ENCODE data around the gene CEP164.
A peak's percentile ranks its signal among the peaks of the same experiment; 100 is the strongest.
"Not testable (repeated sequence)": the region's sequence is repeated elsewhere in the genome, so short reads cannot be mapped to it uniquely, and the experiment has no call there.

Gene CEP164

DNA sequence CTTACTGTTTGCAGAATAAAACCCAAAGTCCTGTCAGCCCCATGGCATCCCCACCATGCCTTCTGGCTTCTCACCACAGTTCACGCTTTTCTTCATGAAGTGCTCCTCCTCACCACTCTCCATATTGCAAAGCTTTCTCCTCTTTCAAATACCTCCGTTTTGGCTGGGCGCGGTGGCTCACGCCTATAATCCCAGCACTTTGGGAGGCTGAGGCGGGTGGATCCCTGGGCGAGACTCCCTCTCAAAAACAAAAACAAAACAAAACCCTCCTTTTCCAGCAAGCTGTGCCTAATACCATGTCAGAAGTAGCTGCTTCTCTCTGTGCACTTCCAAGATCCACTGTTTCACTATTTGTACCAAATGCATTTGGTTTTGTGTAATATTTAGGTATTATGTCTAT lies 18.3 kb upstream of the CEP164 start:
- DNase-seq, result no peak

DNA sequence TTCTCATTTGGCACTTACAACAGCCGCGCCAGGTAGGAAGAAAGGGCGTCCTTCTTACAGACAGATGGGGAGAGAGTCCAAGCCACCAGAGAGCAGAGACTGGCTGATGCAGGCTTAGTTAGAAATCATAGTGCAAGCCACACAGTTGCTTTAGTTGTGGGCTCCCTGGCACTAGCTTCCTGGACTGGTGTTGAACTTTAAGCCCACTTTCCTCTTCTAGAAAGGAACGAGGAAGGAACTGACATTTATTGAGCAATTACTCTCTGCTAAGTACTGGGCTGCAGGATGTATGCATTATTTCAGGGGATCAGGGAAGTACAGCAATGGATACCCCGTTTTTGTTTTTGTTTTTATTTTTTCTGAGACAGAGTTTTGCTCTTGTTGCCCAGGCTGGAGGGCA lies 14.6 kb upstream of the CEP164 start:
- no peak for DNase-seq

DNA sequence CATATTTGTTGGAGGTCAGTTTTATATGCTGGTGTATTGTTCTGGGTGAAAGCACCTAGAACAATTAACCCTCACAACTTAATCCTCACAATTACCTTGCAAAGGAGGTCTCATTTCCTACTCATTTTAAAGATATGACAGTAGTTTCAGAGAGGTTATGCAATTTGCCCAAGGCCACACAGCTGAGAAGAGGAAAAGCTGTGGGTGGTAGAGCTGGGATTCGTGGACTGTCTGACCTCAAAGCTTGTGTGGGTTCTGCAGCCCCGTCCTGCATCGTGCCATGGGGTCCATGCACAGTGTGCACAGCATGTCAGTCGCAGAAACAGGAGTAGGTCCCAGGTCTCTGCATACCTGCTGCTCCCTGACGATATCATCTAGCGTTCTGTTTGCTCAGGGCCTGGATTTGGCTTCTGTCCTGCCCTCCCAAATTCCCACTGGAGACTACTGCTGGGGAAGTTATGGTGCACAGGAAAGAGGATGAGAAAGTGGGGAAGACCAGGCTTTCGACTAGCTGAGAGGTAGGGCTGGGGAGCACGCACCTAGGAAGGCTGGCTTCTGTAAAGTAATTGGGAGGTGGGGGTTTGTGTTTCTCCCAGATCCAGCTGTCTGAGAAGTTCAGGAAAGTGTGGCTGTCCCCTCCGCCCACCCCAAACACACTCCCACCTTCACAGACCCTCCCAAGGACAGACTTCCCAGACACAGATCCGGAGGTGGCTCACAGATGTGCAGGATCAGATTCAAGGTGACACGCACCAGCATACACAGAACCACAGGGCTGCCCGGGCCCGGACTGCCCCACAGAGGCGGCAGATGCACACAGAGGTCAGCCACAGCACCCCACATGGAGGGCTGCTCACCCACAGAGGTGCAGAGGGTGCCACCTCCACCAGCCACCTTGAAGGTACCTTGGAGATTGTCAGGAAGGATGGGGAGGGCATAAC lies 13.6 kb upstream of the CEP164 start:
- DNase-seq, result no peak

DNA sequence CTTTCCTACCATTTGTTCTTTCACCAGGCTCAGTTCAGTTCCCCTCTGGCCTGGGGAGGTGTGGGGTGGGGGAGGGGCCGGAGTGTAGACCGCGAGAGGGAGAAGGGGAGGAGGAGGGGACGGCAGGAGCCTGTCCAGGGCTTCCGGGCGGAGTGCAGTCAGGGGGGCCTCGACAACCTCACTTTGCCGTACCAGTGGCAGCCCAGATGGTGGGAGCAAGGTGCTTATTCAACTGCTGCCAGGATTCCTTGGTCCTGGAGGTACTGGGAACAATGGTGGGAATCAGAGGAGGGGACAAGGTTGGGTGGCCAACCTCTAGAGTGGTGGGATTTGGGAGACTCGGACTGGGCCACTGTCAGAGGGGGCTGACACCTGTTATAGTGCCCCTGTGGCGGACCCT lies 12.8 kb upstream of the CEP164 start:
- DNase-seq, result no peak

DNA sequence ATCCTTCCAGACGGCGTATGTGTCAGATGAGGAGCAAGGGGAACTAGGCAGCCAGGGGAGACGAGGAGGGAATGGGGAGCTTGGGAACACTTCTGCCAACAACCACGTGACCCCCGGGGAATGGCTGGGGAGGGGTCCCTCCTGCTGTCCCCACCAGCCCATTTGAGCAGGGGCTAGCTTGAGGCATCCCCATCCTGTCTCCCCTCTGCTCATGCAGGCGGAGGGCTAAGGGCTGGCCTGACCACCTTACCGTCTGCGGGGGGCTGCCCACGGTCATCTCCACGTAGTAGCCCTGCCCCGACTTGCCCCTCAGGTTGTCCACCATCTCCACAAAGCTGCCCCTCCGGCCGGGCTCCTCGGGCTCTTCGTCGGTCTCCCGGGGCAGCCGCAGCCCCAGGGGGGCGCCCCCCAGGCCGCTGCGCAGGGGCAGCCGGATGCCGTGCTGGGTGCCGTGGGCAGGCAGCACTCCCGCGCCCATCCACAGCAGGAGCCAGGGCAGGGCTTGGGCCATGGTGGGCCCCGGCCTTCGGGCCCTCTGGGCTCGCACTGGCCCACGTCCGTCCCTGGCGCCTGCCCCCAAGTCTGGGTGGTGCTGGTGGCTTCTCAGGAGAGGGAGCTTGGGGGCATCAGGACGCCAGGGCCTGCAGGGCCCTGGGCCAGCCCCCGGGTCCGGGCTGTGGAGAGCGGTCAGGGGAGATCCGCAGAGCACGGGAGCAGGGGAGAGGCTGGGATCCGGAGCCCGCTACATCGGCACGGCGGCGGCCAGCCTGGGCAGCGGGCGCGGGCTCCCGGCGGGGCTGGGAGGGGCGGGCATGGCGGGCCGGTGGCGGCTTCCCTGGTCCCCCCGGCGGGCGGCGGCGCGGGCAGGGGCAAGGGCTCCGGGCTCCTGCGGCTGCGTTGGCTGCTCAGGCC lies 12.1 kb upstream of the CEP164 start:
- no peak for DNase-seq

DNA sequence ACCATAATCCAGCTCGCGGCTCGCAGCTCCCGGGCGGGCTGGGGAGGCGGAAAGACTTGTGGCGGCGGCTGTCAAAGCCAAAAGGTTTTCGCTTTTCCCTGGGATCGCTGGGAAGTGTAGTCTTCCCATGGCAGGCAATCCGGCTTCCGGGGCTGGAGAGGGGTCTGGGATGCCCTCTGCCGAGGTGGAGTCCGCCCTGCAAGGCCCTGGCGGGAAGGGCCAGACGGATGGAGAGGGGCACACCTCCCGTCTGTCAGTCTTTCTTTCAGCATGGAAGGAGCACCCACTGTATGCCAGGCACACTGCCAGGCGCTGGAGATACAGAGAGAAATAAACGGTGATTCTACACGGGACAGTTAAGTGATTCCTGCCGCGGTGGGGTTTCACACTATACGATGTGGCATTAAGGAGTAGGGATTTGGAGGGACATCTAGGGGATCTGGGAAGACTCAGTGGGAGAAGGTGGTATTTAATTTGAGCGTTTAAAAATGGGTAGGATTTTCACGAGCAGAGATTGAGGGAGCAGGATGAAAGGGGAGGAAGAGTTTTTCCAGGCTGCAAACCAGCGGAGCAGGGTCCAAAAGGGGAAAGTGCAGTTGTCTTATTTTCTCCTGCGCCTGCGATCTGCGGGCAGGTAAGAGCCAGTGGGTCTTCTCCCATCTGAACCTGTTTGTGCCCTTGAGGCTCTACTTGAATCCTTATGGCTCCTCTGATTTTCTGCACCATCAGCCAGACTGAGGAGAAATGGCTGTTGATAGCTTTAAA lies 11.3 kb upstream of the CEP164 start, which contains the start of gene BACE1:
Gene BACE1, minus strand, starts transcription at position 60 of the 765 bp plus-strand sequence. CDS start 461 bp downstream, outside the sequence.
- peak; percentile 6 for DNase-seq

DNA sequence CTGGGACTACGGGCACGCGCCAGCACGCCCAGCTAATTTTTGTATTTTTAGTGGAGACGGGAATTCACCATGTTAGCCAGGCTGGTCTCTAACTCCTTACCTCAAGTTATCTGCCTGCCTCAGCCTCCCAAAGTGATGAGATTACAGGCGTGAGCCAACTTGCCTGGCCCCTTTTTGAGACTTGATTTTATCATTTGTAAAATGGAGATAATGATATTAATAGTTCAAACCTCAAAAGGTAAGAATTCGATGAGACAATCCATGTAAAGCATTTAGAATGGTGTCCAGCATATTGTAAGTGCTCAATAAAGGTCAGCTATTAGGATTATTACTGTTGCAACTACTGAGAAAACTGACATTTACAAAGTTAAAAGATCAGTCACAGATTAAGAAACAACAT lies 8.9 kb upstream of the CEP164 start:
- DNase-seq, result no peak

DNA sequence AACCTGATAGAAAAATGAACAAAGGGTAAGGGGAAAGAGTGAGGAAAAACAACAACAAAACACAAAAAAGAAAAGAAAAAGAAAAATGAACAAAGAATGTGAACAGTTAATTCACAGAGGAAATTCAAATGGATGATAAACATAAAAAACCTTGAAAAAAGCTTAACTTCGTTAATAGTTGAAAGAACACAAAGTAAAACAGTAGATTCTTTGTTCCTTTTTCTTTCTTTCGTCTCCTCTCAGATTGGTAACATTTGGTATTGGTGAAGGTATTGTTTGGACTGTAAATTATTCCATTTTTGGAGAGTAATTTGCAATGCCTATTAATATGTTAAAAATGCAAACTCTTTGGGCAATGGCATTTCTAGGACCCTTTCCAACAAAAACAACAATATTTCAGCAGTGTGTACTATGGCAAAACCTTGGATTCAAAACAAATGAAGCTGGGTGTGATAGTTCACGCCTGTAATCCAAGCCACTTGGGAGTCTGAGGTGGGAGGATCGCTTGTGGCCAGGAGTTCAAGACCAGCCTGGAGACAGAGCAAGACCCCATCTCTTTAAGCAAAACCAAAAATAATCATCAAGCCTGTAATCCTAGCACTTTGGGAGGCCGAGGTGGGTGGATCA lies 8.3 kb upstream of the CEP164 start:
- DNase-seq, result no peak

DNA sequence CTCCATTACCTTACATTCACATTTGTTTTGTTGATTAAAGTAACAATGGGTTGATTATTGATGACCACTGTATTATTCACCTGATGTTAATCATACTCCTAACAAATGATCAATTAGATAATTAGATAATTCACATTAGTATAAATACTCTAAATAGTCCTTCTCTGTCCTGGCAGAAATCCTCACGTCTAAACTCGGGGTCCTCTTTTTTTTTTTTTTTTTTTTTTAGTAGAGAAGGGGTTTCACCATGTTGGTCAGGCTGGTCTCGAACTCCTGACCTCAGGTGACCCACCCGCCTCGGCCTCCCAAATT lies 443 bp upstream of the CEP164 start:
- DNase-seq, result not testable (repeated sequence)

DNA sequence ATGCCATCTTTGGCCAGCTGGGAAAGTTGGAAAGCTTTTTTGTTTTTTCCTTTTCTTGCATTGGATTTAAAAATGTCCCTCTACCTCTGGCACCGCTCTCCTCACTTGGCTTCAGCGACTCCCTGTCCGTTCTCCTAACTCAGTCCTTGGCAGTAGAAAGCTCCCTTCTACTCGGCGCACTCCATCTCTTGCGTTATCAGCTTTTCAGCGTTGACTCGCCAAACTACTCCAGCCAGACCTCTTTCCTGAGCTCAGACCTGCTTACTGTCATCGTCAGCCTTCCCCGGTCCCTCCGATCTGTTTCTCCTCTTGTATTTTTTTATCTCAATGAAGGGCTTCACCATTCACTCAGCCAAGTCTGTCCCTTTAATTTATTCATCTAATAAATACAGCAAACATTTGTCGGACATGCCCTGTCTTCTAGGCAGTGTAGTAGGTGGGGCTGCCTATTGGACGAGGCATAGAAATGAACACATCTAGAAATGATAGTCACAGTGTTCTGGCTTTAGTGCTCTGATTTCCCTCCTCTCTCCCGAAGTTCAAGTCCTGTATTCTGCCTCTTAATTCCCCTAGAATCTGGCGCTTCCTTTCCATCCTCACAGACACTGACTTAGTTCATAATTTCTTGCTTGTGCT lies 839 bp downstream of the CEP164 start:
- DNase-seq, result no peak

DNA sequence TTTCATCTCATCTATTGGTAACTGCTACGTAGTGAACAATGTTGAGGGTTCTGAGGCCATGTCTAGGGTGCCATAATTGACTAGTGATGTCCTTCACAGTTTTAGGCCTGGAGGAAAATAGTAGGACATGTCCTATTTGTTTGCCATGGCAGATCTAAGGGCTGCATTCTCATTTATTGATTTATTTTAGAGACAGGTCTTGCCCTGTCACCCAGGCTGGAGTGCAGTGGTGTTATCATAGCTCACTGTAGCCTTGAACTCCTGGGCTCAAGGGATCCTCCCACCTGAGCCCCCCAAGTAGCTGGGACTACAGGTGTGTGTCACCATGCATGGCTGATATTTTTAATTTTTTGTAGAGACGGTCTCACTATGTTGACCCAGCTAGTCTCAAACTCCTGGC lies 5.2 kb downstream of the CEP164 start:
- DNase-seq, result no peak

DNA sequence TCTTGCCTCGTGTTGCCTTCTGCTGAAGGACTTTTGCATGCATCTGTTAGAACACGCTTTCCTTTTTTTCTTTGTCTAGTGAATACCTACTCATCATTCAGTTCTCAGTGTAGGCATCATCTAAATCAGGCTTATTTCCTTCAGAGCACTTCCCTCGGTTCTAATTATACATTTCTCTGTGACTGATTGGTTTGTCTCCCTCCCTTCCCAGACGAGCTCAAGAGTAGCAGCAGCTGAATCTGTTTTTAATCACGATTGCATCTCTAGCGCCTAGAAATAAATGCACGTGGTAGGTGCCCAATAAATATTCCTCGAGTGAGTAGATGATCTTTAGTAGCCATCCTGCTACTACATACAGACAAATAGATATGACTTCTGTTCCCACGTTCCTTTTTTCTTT lies 6.3 kb downstream of the CEP164 start:
- DNase-seq, result no peak

DNA sequence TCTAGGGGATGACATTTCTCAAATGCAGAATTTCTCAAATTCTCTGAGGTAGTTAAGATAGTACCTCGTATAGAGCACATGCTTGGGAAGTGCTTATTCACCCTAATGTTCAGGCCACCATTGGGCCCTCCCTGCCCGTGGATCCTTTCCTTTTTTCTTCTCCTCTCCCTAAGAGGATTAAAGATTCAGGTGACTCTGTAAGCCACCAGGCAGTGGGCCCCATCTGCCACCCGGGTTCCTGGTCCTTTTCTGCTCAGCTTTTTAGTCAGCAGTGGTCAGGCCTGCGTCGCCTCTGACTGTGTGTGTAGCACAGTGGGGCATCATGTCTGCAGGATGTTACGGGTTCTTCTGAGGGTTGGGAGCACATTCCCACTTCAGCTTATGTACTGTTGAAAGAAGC lies 7.2 kb downstream of the CEP164 start:
- no peak for DNase-seq

DNA sequence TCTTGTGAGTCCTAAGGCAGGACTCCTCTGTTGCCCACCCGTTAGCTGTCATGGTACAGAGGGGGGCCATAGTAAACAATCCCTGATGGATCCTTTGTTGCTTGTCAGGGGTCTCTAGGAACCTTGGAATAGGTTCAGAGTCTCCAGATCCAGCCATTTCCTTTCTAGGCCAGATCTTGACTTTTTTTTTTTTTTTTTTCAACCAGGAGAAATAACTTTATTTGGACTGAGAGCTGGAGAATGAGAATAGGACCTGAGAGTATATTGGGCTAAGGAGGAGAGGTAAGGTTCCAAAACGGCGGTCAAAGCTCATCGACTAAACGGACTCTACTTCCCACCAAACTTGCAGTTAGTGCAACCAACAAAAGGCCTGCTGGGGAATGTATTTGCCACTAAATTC lies 7.7 kb downstream of the CEP164 start:
- DNase-seq, result no peak

DNA sequence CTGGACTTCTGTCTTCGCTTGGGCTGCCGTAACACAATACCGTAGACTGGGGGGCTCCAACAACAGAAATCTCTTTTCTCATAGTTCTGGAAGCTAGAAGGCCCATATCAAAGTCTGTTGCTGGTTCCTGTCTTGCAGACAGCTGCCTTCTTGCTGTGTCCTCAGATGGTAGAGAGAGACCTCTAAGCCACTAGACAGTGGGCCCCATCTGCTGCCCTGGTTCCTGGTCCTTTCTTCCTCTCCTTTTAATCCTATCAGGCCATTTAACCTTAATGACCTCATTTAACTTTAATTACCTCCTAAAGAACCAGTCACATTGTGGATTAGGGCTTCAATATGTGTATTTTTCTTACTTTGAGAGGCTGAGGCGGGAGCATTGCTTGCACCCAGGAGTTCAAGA lies 9.4 kb downstream of the CEP164 start:
- DNase-seq, result no peak

DNA sequence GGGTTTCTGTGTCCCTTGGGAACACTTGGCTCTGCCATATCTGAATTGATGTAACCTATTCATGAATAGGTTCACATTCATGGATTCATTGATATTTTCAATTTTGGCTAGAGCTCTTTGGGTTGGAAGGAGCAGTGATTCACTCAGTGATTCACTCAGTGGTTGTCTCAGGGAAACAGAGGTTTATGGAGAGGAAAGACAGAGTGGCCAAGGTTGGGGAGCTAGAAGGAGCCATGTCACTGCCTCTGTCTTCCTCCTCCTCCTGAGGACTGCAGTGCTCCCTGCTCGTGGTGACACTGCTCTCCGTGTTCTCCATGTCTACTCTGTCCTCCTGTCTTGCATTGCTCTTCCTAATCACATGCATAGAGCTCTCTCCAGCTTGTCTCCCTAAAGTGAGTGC lies 17.4 kb downstream of the CEP164 start:
- DNase-seq, result no peak

DNA sequence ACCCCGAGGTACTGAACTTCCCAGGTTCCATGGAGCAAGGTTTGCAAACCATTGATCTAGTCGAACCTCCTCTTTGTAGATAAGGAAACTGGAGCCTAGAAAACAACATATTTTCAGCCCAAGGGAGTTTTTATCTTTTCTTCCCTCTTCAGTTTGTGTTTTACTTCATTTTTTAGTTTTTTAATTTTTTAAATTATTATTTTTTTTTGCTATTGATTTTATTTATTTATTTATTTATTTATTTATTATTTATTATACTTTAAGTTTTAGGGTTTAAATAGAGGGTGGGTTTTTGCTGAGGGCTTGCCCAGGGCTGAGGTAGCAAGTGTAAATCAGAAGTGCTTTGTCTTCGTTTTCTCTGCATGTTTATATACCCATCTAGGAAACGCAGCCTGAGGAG lies 26.9 kb downstream of the CEP164 start:
- DNase-seq, result no peak

DNA sequence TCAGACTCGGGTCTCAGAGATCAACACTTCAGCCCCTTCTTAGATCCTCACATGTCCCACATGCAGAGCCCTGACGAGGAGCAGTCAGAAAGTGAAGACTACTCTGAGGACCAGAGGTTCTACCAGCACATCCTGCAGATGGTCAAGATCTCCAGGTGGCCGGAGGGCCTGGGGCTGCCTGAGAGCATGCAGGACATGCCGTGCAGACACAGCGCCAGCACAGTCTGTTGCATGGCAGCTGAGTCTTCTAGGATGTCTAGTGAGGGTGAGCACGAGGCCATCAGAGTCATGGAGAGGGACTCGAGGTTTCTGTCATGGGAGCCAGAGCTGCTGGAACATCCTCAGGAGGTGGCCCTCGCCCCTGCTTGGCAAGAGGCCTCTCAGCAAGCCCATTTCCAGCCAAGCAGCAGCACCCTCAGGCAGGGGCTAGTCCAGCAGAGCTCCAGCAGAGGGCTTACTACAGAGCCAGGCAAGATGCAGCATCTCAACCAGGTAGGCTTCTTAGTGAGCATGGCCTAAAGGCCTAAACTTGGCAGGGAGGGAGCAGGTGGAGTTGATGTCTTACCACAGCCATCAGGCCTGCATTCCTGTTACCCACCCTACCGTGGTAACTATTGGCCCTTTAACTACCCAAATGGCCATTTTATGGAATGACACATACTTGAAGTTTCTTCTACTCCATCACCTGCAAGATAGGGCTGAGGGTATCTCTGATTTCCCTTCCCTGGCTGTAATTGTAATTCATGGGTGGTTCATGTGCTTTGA lies 28.7 kb downstream of the CEP164 start:
- no peak for DNase-seq

DNA sequence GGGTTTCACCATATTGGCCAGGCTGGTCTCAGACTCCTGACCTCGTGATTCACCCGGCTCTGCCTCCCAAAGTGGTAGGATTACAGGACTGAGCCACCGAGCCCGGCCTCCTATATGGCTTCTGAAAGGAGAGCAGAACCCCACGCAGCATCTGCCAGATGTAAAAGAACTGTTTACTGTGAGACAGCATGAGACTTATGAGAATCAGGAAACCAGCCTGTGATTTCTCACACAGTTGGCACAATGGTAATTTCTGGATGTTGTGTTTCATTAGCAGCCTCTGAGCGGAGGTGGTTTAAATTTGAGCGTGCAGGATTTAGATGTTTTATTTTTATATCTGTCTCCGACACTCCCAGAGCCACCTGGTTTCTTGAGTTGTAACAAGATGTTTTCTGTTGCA lies 33.8 kb downstream of the CEP164 start:
- no peak for DNase-seq

DNA sequence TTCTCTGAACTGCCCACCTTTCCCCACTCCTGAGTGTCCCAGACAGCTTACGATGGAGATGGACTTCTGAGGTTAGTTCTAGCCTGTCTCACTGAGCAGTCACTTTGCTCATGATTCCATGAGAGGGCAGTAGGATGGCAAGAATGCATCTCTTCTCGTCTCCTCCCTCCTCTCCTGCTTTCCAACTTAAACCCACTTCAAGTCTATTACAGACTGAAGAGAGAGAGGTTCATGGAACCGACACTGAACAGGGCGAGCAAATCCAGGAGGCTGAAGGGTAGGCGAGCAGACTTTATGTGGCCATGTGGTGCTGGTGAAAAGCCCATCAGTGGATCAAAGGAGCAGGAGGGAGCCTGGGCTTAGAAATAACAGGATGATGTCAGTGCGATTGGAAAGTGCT lies 38.6 kb downstream of the CEP164 start:
- no peak for DNase-seq

DNA sequence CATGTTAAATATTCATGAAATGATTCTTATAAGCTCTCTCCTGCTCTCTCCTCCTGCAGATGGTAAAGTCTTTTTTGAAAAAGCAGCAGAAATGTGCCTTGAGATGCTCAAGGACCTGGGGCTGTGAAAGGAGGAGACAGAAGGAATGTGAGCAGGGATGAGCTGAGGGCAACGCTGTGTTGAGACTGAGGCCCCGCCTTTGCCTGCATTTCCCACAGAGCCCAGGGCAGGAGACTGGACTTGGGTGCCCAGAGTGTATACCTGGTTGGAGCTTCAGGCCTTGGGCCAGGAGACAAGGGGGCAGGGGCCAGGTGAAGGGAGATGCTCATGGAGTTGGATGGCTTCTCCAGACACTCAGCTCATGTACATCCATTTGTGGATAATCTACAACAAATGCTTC lies 39.2 kb downstream of the CEP164 start:
- DNase-seq, result no peak
